Uterus (tissue), 4 donors: ENCODE measurements around the gene EHD1. TPM values are rescaled to one million over a fixed set of nuclear protein-coding genes. Genes with fewer than 3 reads are reported as not detected.
"Not testable (repeated sequence)": the region's sequence is repeated elsewhere in the genome, so short reads cannot be mapped to it uniquely, and the experiment has no call there.

Experiments used
- DNase-seq, 2 donors: peaks; one replicate each; pipeline ENCODE4 v3.0.0-alpha.2; 2019 to 2020
- H3K27ac ChIP-seq, 2 donors: fragments of 200-600 bp; sonication (generic); 1 replicate in 1 of 2; 2 replicates in 1 of 2; pipeline ENCODE4 v1.5.1; 2016 to 2018
- H3K27me3 ChIP-seq, 2 donors: fragments of 200-600 bp; sonication (generic); one replicate each; pipeline ENCODE4 v1.5.1; 2018 to 2019; ENCODE audit warnings: control low read depth in 1 of 2
- H3K36me3 ChIP-seq, 2 donors: fragments of 200-600 bp; sonication (generic); one replicate each; pipeline ENCODE4 v1.5.1; 2019; ENCODE audit warnings: control low read depth in 1 of 2
- H3K4me1 ChIP-seq, 2 donors: fragments of 200-600 bp; sonication (generic); one replicate each; pipeline ENCODE4 v1.5.1; 2018 to 2019; ENCODE audit warnings: control low read depth in 1 of 2
- H3K4me3 ChIP-seq, 2 donors: fragments of 200-600 bp; sonication (generic); 1 replicate in 1 of 2; 2 replicates in 1 of 2; pipeline ENCODE4 v1.5.1; 2018 to 2019; ENCODE audit warnings: mild to moderate bottlenecking in 1 of 2
- H3K9me3 ChIP-seq, 2 donors: fragments of 200-600 bp; sonication (generic); one replicate each; pipeline ENCODE4 v1.5.1; 2019; ENCODE audit warnings: control low read depth in 1 of 2
- CTCF ChIP-seq, 4 experiments: fragments of 200-600 bp in 2 of 4; fragments of 450-650 bp in 2 of 4; sonication (generic) in 2 of 4; IDR thresholded peaks; one replicate each; pipeline ENCODE4 v1.5.1; 2016 to 2019; ENCODE audit warnings: antibody characterized with exemption in 4 of 4, mild to moderate bottlenecking in 2 of 4, moderate library complexity in 1 of 4
- POLR2A ChIP-seq, 2 donors: fragments of 450-650 bp; IDR thresholded peaks; one replicate each; pipeline ENCODE4 v1.6.1; 2016; ENCODE audit warnings: antibody characterized with exemption in 2 of 2, mild to moderate bottlenecking in 1 of 2, moderate library complexity in 1 of 2
- intact Hi-C: fragments of 100-400 bp; cut with DNase I; formaldehyde crosslinking; loops from one replicate; pipeline ENCODE4 v1.15.1; 2023; ENCODE audit warnings: low total_unique reads
- total RNA-seq, 4 donors: library from RNA; depleted of rRNA in 3 of 4; stranded (reverse); fragments of >200 nt in 3 of 4; gene quantifications; one replicate each; pipeline versions ENCODE4 v1.1.0 to v1.2.4, GENCODE V29; 2014 to 2023
- donor health status: DM: yes; HTN: yes; CAD: no.

The EHD1 gene
- total RNA-seq, 4 donors from 2014 or later: 3.5 to 78.7 (median 36.9) TPM

GRCh38 chr11:64846998-64847666 is 31.3 kb downstream of the EHD1 start:
- Histone ChIP-seq H3K4me3 (no peak overlapping the region), H3K9me3 (no peaks in the 10 kb centered on the region), H3K27me3 (no peaks in the 10 kb centered on the region), H3K27ac (no peak overlapping the region), H3K36me3 (no peaks in the 10 kb centered on the region), H3K4me1 (peaks cover 3 to 5% of the 10 kb centered on the region in 2 donors)
- TF ChIP-seq CTCF (IDR thresholded peaks at IDR 0.05) (peak; percentile 96 to 99 (median 98)), POLR2A (IDR thresholded peaks at IDR 0.05) (no peak)
- intact Hi-C loops: no loop called here
- peak; percentile 90 to 92 for DNase-seq

- H3K36me3 ChIP-seq, H3K4me3 ChIP-seq, H3K27me3 ChIP-seq, H3K9me3 ChIP-seq, H3K27ac ChIP-seq, DNase-seq, H3K4me1 ChIP-seq: not testable (repeated sequence)
- intact Hi-C loops: loop anchor here (2.0 kb wide), 1 partner anchor 43 kb away; no protein-coding TSS in a partner anchor
Measured at GRCh38 chr11:64845776-64846129, 32.7 kb downstream of the EHD1 start.

- Histone ChIP-seq H3K27me3 (no peaks in the 10 kb centered on the region), H3K9me3 (no peaks in the 10 kb centered on the region), H3K4me3 (peak overlapping the region in 1 of 2 donors; percentile 4), H3K36me3 (no peaks in the 10 kb centered on the region), H3K4me1 (peaks cover 3 to 5% of the 10 kb centered on the region in 2 donors), H3K27ac (no peak overlapping the region)
- DNase-seq: no peak
- intact Hi-C loops: loop anchor here (2.0 kb wide), 1 partner anchor 44 kb away; no protein-coding TSS in a partner anchor
- TF ChIP-seq POLR2A (IDR thresholded peaks at IDR 0.05) (no peak), CTCF (IDR thresholded peaks at IDR 0.05) (no peak)
Measured at GRCh38 chr11:64845129-64845775, 33.2 kb downstream of the EHD1 start.

GRCh38 chr11:64844330-64845128 is 33.9 kb downstream of the EHD1 start, which contains the start of gene CDC42BPG:
Gene CDC42BPG (minus strand): TSS chr11:64844653. CDS start chr11:64844569, 84 bp downstream.
- Histone ChIP-seq H3K4me3 (peak within 1 kb of the TSS; percentile 4 to 41), H3K36me3 (no peaks in the 10 kb centered on the region), H3K9me3 (no peaks in the 10 kb centered on the region), H3K27me3 (no peaks in the 10 kb centered on the region), H3K27ac (no peak within 1 kb of the TSS), H3K4me1 (peaks cover 0 to 5% of the 10 kb centered on the region in 2 donors)
- TF ChIP-seq CTCF (IDR thresholded peaks at IDR 0.05) (peak; percentile 24 to 73 (median 58)), POLR2A (IDR thresholded peaks at IDR 0.05) (no peak)
- DNase-seq: peak in 1 of 2 donors; percentile 53
- intact Hi-C loops: loop anchor here (2.0 kb wide), 1 partner anchor 44 kb away; no protein-coding TSS in a partner anchor

GRCh38 chr11:64843686-64844329 is 34.6 kb downstream of the EHD1 start:
- H3K4me3 ChIP-seq: peak overlapping the region in 1 of 2 donors; percentile 41
- peaks cover 0 to 5% of the 10 kb centered on the region in 2 donors for H3K4me1 ChIP-seq
- no peak for TF ChIP-seq CTCF (IDR thresholded peaks at IDR 0.05)
- TF ChIP-seq POLR2A (IDR thresholded peaks at IDR 0.05): no peak
- no peaks in the 10 kb centered on the region for H3K27me3 ChIP-seq
- H3K36me3 ChIP-seq: no peaks in the 10 kb centered on the region
- DNase-seq: no peak
- H3K27ac ChIP-seq: no peak overlapping the region
- H3K9me3 ChIP-seq: no peaks in the 10 kb centered on the region
- intact Hi-C loops: loop anchor here (2.0 kb wide), 1 partner anchor 45 kb away; no protein-coding TSS in a partner anchor
